GM10248 (cell line): ENCODE data around the gene FNDC3B.
A peak's percentile ranks its signal among the peaks of the same experiment; 100 is the strongest.

Source experiments
- CTCF ChIA-PET: fragments of 300-600 bp; sonication (Branson Sonifier 250); formaldehyde crosslinking; extraction: SDS; loops from one replicate; lab custom pipeline; 2021; ENCODE audit warnings: antibody characterized with exemption; lab: Yijun Ruan, JAX
- POLR2A ChIA-PET: fragments of 350-650 bp; sonication (Branson Sonifier 250); formaldehyde crosslinking; extraction: SDS; loops from one replicate; lab custom pipeline; 2020; ENCODE audit warnings: antibody characterized with exemption; lab: Yijun Ruan, JAX
- DNase-seq: peaks from one replicate; pipeline ENCODE4 v3.0.0; 2012; ENCODE audit errors: extremely low spot score
- TF ChIP-seq, protein P1 (sequence below): IDR thresholded peaks from 2 replicates; pipeline ENCODE4 v1.5.1; 2012; ENCODE audit warnings: mild to moderate bottlenecking, low read depth; ENCODE audit errors: extremely low read depth, missing control alignments, control extremely low read depth

Gene FNDC3B

GRCh38 chr3:172132159-172132586 lies 92.8 kb downstream of the FNDC3B start:
- no peak for DNase-seq
- TF ChIP-seq, protein P1, sequence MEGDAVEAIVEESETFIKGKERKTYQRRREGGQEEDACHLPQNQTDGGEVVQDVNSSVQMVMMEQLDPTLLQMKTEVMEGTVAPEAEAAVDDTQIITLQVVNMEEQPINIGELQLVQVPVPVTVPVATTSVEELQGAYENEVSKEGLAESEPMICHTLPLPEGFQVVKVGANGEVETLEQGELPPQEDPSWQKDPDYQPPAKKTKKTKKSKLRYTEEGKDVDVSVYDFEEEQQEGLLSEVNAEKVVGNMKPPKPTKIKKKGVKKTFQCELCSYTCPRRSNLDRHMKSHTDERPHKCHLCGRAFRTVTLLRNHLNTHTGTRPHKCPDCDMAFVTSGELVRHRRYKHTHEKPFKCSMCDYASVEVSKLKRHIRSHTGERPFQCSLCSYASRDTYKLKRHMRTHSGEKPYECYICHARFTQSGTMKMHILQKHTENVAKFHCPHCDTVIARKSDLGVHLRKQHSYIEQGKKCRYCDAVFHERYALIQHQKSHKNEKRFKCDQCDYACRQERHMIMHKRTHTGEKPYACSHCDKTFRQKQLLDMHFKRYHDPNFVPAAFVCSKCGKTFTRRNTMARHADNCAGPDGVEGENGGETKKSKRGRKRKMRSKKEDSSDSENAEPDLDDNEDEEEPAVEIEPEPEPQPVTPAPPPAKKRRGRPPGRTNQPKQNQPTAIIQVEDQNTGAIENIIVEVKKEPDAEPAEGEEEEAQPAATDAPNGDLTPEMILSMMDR, result no peak
- CTCF ChIA-PET, result interaction anchor here (2.0 to 2.3 kb wide), 2 partner anchors 15 to 25 kb away, joined by 5 to 13 read pairs; no protein-coding TSS in a partner anchor
- POLR2A ChIA-PET, result interaction anchor here (1.3 kb wide), 1 partner anchor 82 kb away, joined by 3 read pairs; no protein-coding TSS in a partner anchor

- TF ChIP-seq, protein P1, result no peak
- ChIA-PET CTCF (interaction anchor here (1.0 to 2.0 kb wide), 2 partner anchors 10 to 16 kb away, joined by 3 to 5 read pairs; no protein-coding TSS in a partner anchor), POLR2A (interaction anchor here (1.3 kb wide), 1 partner anchor 81 kb away, joined by 3 read pairs; no protein-coding TSS in a partner anchor)
- DNase-seq, result no peak
Measured at GRCh38 chr3:172132721-172133311, 93.4 kb downstream of the FNDC3B start.

- CTCF ChIA-PET, result interaction anchor here (0.8 to 1.3 kb wide), 3 partner anchors 9 to 15 kb away, joined by 3 to 6 read pairs (median 4); no protein-coding TSS in a partner anchor
- TF ChIP-seq, protein P1, result no peak
- POLR2A ChIA-PET, result interaction anchor here (1.1 kb wide), 1 partner anchor 16 kb away, joined by 3 read pairs; no protein-coding TSS in a partner anchor
- DNase-seq, result no peak
Measured at GRCh38 chr3:172133838-172134237, 94.5 kb downstream of the FNDC3B start.

- TF ChIP-seq, protein P1, result no peak
- CTCF ChIA-PET, result interaction anchor here (0.8 to 1.3 kb wide), 5 partner anchors 8 to 27 kb away, joined by 3 to 6 read pairs (median 3); no protein-coding TSS in a partner anchor
- peak; percentile 38 for DNase-seq
- POLR2A ChIA-PET, result interaction anchor here (1.1 kb wide), 1 partner anchor 16 kb away, joined by 3 read pairs; no protein-coding TSS in a partner anchor
Measured at GRCh38 chr3:172134352-172134751, 95.0 kb downstream of the FNDC3B start.

- TF ChIP-seq, protein P1, result no peak
- POLR2A ChIA-PET, result interaction anchor here (1.1 kb wide), 1 partner anchor 15 kb away, joined by 3 read pairs; no protein-coding TSS in a partner anchor
- CTCF ChIA-PET, result interaction anchor here (1.0 to 1.1 kb wide), 3 partner anchors 12 to 28 kb away, joined by 3 read pairs; no protein-coding TSS in a partner anchor
- no peak for DNase-seq
Measured at GRCh38 chr3:172135185-172135584, 95.8 kb downstream of the FNDC3B start.

- TF ChIP-seq, protein P1, result no peak
- ChIA-PET CTCF (interaction anchor here (1.0 to 1.8 kb wide), 2 partner anchors 8 to 12 kb away, joined by 3 to 9 read pairs; no protein-coding TSS in a partner anchor), POLR2A (no interaction called here)
- DNase-seq, result no peak
Measured at GRCh38 chr3:172135820-172136219, 96.4 kb downstream of the FNDC3B start.
